ENCODE measurements around the gene SLC37A3. TPM values are rescaled to one million over a fixed set of nuclear protein-coding genes. Genes with fewer than 3 reads are reported as not detected.

Gene SLC37A3
- total and polyA plus RNA-seq, 4 donors = 7.3 to 30.8 (median 10.6) TPM

DNA sequence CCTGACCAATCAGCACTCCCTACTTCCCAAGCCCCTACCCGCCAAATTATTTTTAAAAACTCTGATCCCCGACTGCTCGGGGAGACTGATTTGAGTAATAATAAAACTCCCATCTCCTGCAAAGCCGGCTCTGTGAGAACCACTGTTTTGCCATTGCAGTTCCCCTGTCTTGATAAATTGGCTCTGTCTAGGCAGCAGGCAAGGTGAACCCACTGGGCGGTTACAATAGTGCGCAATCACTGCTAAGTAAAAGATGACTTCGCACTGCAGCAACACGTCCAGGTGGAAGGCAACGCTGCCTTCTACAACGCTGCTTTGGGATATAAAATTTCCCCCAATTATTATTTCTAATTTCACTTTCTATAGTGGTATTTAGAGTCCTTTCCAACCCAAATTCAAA, 8.9 kb downstream of the SLC37A3 start (continued):
- TF ChIP-seq RAD21 (IDR thresholded peaks at IDR 0.05) (no peak), TAF1 (conservative IDR thresholded peaks at IDR 0.05) (no peak), ATF3 (IDR thresholded peaks at IDR 0.05) (no peak)
- TF ChIP-seq, protein P1, sequence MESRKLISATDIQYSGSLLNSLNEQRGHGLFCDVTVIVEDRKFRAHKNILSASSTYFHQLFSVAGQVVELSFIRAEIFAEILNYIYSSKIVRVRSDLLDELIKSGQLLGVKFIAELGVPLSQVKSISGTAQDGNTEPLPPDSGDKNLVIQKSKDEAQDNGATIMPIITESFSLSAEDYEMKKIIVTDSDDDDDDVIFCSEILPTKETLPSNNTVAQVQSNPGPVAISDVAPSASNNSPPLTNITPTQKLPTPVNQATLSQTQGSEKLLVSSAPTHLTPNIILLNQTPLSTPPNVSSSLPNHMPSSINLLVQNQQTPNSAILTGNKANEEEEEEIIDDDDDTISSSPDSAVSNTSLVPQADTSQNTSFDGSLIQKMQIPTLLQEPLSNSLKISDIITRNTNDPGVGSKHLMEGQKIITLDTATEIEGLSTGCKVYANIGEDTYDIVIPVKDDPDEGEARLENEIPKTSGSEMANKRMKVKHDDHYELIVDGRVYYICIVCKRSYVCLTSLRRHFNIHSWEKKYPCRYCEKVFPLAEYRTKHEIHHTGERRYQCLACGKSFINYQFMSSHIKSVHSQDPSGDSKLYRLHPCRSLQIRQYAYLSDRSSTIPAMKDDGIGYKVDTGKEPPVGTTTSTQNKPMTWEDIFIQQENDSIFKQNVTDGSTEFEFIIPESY (IDR thresholded peaks at IDR 0.05) = no peak

DNA sequence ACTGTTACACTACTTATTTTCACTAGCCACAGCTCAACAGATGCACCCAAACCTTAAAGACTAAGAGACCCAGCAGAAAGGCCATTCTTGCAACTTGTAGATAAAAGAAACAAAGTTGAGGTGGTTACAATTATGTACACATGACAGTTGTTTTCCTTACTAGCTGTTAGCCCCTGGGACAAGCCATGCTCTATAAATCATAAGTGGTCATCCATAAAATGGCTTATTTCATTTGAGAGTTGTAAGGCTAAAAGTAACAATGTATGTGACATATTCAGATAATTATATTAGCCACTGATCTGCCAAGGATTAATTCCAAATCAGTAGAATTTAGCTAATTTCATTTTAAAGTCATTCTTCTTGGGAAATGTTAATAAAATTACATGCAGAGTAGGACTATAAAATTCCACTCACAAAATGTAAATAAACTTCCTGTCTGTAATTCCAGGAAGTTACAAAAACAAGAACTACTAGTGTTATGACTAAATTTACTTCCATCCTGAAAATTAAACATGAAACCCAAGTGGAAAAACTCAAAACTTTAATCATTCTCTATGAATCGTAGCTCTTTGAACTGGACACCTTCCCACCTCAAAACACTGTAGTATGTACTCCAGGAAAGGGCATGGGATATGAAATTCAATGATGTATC, 13.3 kb downstream of the SLC37A3 start:
- Histone ChIP-seq H3K4me3 (ENCODE audit: low read depth in 1 of 3, low read length in 3 of 3) (no peak overlapping the region), H3K36me3 (ENCODE audit: control insufficient read depth in 4 of 4, insufficient read depth in 3 of 4, low read depth in 1 of 4, low read length in 3 of 4) (peaks cover 3 to 8% (median 4%) of the 10 kb centered on the region in 4 donors), H3K4me1 (ENCODE audit: control insufficient read depth in 4 of 4, insufficient read depth in 4 of 4, low read length in 3 of 4) (peaks cover 0 to 2% (median 0%) of the 10 kb centered on the region in 4 donors), H3K27me3 (ENCODE audit: control insufficient read depth in 4 of 4, insufficient read depth in 4 of 4, low read length in 3 of 4) (no peaks in the 10 kb centered on the region), H3K9ac (ENCODE audit: low read depth in 1 of 2, low read length in 2 of 2) (no peak overlapping the region), H3K27ac (ENCODE audit: low read depth in 1 of 2, low read length in 2 of 2) (no peak overlapping the region), H3K9me3 (ENCODE audit: control insufficient read depth in 4 of 4, low read length in 3 of 4) (no peaks in the 10 kb centered on the region)
- no peak for DNase-seq (ENCODE audit: low spot score)
- 85% methylated on average over 1 of the region's 1 CpG for WGBS
- no peak for TF ChIP-seq FOXA2 (IDR thresholded peaks at IDR 0.05)
- TF ChIP-seq ATF3 (IDR thresholded peaks at IDR 0.05) = no peak
- TF ChIP-seq SP1 (IDR thresholded peaks at IDR 0.05) = no peak
- TF ChIP-seq, protein P2, sequence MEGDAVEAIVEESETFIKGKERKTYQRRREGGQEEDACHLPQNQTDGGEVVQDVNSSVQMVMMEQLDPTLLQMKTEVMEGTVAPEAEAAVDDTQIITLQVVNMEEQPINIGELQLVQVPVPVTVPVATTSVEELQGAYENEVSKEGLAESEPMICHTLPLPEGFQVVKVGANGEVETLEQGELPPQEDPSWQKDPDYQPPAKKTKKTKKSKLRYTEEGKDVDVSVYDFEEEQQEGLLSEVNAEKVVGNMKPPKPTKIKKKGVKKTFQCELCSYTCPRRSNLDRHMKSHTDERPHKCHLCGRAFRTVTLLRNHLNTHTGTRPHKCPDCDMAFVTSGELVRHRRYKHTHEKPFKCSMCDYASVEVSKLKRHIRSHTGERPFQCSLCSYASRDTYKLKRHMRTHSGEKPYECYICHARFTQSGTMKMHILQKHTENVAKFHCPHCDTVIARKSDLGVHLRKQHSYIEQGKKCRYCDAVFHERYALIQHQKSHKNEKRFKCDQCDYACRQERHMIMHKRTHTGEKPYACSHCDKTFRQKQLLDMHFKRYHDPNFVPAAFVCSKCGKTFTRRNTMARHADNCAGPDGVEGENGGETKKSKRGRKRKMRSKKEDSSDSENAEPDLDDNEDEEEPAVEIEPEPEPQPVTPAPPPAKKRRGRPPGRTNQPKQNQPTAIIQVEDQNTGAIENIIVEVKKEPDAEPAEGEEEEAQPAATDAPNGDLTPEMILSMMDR (IDR thresholded peaks at IDR 0.05; ENCODE audit: low read depth, low read length, missing input control) = no peak
- TF ChIP-seq JUND (IDR thresholded peaks at IDR 0.05) = no peak
- no peak for TF ChIP-seq FOXA1 (IDR thresholded peaks at IDR 0.05)
- no peak for TF ChIP-seq NR2F2 (IDR thresholded peaks at IDR 0.05)
- no peak for TF ChIP-seq HNF4A (conservative IDR thresholded peaks at IDR 0.05)
- no peak for TF ChIP-seq YY1 (IDR thresholded peaks at IDR 0.05)
- TF ChIP-seq, protein P1 (IDR thresholded peaks at IDR 0.05) = no peak
- TF ChIP-seq EGR1 (IDR thresholded peaks at IDR 0.05; ENCODE audit: low read depth in 2 of 2) = no peak
- no peak for TF ChIP-seq HNF4G (IDR thresholded peaks at IDR 0.05)
- no peak for TF ChIP-seq GABPA (IDR thresholded peaks at IDR 0.05 in 1 of 2, conservative IDR thresholded peaks at IDR 0.05 in 1 of 2)
- TF ChIP-seq, protein P3, sequence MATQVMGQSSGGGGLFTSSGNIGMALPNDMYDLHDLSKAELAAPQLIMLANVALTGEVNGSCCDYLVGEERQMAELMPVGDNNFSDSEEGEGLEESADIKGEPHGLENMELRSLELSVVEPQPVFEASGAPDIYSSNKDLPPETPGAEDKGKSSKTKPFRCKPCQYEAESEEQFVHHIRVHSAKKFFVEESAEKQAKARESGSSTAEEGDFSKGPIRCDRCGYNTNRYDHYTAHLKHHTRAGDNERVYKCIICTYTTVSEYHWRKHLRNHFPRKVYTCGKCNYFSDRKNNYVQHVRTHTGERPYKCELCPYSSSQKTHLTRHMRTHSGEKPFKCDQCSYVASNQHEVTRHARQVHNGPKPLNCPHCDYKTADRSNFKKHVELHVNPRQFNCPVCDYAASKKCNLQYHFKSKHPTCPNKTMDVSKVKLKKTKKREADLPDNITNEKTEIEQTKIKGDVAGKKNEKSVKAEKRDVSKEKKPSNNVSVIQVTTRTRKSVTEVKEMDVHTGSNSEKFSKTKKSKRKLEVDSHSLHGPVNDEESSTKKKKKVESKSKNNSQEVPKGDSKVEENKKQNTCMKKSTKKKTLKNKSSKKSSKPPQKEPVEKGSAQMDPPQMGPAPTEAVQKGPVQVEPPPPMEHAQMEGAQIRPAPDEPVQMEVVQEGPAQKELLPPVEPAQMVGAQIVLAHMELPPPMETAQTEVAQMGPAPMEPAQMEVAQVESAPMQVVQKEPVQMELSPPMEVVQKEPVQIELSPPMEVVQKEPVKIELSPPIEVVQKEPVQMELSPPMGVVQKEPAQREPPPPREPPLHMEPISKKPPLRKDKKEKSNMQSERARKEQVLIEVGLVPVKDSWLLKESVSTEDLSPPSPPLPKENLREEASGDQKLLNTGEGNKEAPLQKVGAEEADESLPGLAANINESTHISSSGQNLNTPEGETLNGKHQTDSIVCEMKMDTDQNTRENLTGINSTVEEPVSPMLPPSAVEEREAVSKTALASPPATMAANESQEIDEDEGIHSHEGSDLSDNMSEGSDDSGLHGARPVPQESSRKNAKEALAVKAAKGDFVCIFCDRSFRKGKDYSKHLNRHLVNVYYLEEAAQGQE (IDR thresholded peaks at IDR 0.05) = no peak
- TF ChIP-seq, protein P4, sequence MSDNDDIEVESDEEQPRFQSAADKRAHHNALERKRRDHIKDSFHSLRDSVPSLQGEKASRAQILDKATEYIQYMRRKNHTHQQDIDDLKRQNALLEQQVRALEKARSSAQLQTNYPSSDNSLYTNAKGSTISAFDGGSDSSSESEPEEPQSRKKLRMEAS (IDR thresholded peaks at IDR 0.05) = no peak
- TF ChIP-seq RAD21 (IDR thresholded peaks at IDR 0.05) = no peak
- TF ChIP-seq TAF1 (conservative IDR thresholded peaks at IDR 0.05) = no peak
- TF ChIP-seq RXRA (IDR thresholded peaks at IDR 0.05) = no peak
